HepG2 (cell line): Measurements from ENCODE around the gene MYOZ1. TPM values are rescaled to one million over a fixed set of nuclear protein-coding genes. Genes with fewer than 3 reads are reported as not detected.

ENCODE experiments used
- GPN1 ChIP-seq: sonication (generic); formaldehyde crosslinking; IDR thresholded peaks from 2 replicates; pipeline ENCODE4 v1.5.1; 2020; ENCODE audit warnings: missing genetic modification reagents, borderline replicate concordance
- HMG20B ChIP-seq: conservative IDR thresholded peaks from 2 replicates; pipeline ENCODE4 v1.6.1; 2016; ENCODE audit warnings: missing genetic modification reagents, missing compliant biosample characterization
- HNRNPLL ChIP-seq: fragments of 200-400 bp; formaldehyde crosslinking; IDR thresholded peaks from 2 replicates; pipeline ENCODE4 v1.6.1; 2017; ENCODE audit warnings: mild to moderate bottlenecking, low read depth, low read length; ENCODE audit not compliant: poor library complexity, severe bottlenecking
- KLF11 ChIP-seq: IDR thresholded peaks from 2 replicates; pipeline ENCODE4 v1.6.1; 2016; ENCODE audit warnings: missing compliant biosample characterization
- MTF1 ChIP-seq: sonication (generic); formaldehyde crosslinking; IDR thresholded peaks from 2 replicates; pipeline ENCODE4 v1.5.0; 2020; ENCODE audit warnings: missing genetic modification reagents
- MZF1 ChIP-seq: sonication (generic); formaldehyde crosslinking; IDR thresholded peaks from 2 replicates; pipeline ENCODE4 v1.8.1; 2023; ENCODE audit warnings: mild to moderate bottlenecking, missing genetic modification reagents, borderline replicate concordance
- NONO ChIP-seq, 2 experiments: fragments of 450-650 bp in 1 of 2; sonication (generic) in 1 of 2; formaldehyde crosslinking in 1 of 2; IDR thresholded peaks in 1 of 2; conservative IDR thresholded peaks in 1 of 2; 2 replicates each; pipeline versions ENCODE4 v1.6.1 to v1.8.0; 2017 to 2022; ENCODE audit warnings: mild to moderate bottlenecking in 1 of 2, missing genetic modification reagents in 1 of 2, moderate library complexity in 1 of 2
- NR2F6 ChIP-seq, 2 experiments: IDR thresholded peaks; 2 replicates each; pipeline ENCODE4 v1.6.1; 2016; ENCODE audit warnings: antibody characterized with exemption in 1 of 2, mild to moderate bottlenecking in 1 of 2
- PCBP2 ChIP-seq: fragments of 200-400 bp; formaldehyde crosslinking; optimal IDR thresholded peaks from 2 replicates; pipeline ENCODE3; 2018; ENCODE audit warnings: low read length, low read depth; ENCODE audit not compliant: poor library complexity, severe bottlenecking
- SALL2 ChIP-seq: sonication (generic); formaldehyde crosslinking; IDR thresholded peaks from 2 replicates; pipeline ENCODE4 v1.8.1; 2023; ENCODE audit warnings: mild to moderate bottlenecking, missing genetic modification reagents, inconsistent platforms
- TBL1XR1 ChIP-seq: fragments of 150-350 bp; IDR thresholded peaks from 2 replicates; pipeline ENCODE4 v1.6.1; 2014; ENCODE audit warnings: borderline replicate concordance, low read length; ENCODE audit not compliant: partially characterized antibody
- TEAD2 ChIP-seq: sonication (generic); formaldehyde crosslinking; IDR thresholded peaks from 2 replicates; pipeline ENCODE4 v1.9.0; 2021; ENCODE audit warnings: missing genetic modification reagents
- ZNF44 ChIP-seq: sonication (generic); formaldehyde crosslinking; IDR thresholded peaks from 2 replicates; pipeline ENCODE4 v1.5.1; 2020; ENCODE audit warnings: mild to moderate bottlenecking, missing genetic modification reagents
- ZNF558 ChIP-seq: sonication (generic); formaldehyde crosslinking; IDR thresholded peaks from 2 replicates; pipeline ENCODE4 v1.9.0; 2022; ENCODE audit warnings: mild to moderate bottlenecking, missing genetic modification reagents, borderline replicate concordance
- ZNF563 ChIP-seq: sonication (generic); formaldehyde crosslinking; IDR thresholded peaks from 2 replicates; pipeline ENCODE4 v1.8.0; 2022; ENCODE audit warnings: mild to moderate bottlenecking, moderate library complexity, missing genetic modification reagents
- ZNF569 ChIP-seq: sonication (generic); formaldehyde crosslinking; IDR thresholded peaks from 2 replicates; pipeline ENCODE4 v1.5.0; 2020; ENCODE audit warnings: mild to moderate bottlenecking, missing genetic modification reagents, moderate library complexity, borderline replicate concordance
- polyA plus RNA-seq, 8 experiments: library from polyadenylated mRNA; depleted of rRNA in 3 of 8; stranded (reverse) in 7 of 8; unstranded in 1 of 8; fragments of >200 nt; fragmentation: Illumina TruSeq in 4 of 8; extraction: Trizol in 4 of 8; gene quantifications; 2 replicates each; pipeline versions ENCODE4 v1.2.1 to v1.2.3, GENCODE V29; 2011 to 2016; ENCODE audit warnings: low read depth in 4 of 8, missing spikeins in 1 of 8, mixed read lengths in 1 of 8; ENCODE audit not compliant: insufficient read depth in 1 of 8
- total RNA-seq, 5 experiments: library from RNA; depleted of rRNA; stranded (reverse); fragments of >200 nt; fragmentation: Illumina TruSeq; extraction: Trizol; gene quantifications; 2 replicates each; pipeline ENCODE4 v1.2.3, GENCODE V29; 2016; ENCODE audit warnings: low read depth in 1 of 5
- TF ChIP-seq, protein P1 (sequence below): fragments of 450-650 bp; IDR thresholded peaks from 2 replicates; pipeline ENCODE4 v1.6.1; 2017; ENCODE audit warnings: mild to moderate bottlenecking
- TF ChIP-seq, protein P2 (sequence below): sonication (generic); formaldehyde crosslinking; IDR thresholded peaks from 2 replicates; pipeline ENCODE4 v1.4.0; 2020; ENCODE audit warnings: missing genetic modification reagents
- TF ChIP-seq, protein P3 (sequence below): sonication (generic); formaldehyde crosslinking; IDR thresholded peaks from 2 replicates; pipeline ENCODE4 v1.4.0; 2020; ENCODE audit warnings: missing genetic modification reagents
- TF ChIP-seq, protein P4 (sequence below): sonication (generic); formaldehyde crosslinking; IDR thresholded peaks from 2 replicates; pipeline ENCODE4 v1.8.1; 2023; ENCODE audit warnings: missing genetic modification reagents, inconsistent platforms, borderline replicate concordance

Gene MYOZ1
- total and polyA plus RNA-seq, 2 of the 13 experiments (the other 11 are each of a cell fraction or from before 2014, with no cell fraction given) = not detected

DNA sequence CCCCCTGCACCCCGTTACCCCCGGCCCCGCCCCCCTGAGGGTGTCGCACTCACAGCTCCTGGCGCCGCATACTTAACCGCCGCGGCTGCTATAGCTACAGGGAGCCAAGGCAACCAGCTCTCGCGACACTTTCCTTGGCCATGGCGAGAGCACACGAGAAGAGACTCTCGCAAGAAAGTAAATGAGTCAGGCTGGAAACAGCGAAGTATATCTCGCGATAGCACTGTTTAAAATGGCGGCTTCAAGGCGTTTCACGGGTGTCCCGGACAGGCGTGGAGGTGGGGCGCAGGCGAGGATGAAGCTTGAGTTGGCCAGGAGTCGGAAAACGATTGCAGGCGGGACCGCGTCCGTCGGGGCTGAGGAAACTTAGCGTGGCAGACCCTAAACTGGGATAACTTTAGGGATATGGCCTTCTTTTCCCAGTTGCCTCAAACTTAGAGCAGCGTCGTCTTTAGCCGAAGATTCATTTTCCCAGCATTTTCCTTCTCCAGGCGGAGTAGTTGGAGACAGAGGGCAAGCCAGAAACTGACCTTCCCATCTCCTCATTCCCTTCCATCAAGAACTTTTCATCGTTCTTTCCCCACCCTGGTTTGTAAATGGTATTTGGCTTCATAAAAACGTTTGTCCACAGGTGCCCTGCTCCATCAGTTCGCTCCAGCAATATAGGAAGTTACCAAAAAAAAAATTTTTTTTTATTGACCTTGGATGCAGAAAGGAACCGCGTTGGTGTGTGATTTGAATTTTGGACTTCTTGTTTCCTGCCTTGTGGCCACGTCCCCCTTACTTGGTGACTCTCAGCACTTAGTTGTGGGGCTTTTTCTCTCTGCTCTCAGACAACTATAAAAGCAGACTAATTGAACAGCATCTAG, 15.2 kb downstream of the MYOZ1 start (continued):
- no peak for TF ChIP-seq PCBP2
- no peak for TF ChIP-seq HNRNPLL
- TF ChIP-seq, protein P1, sequence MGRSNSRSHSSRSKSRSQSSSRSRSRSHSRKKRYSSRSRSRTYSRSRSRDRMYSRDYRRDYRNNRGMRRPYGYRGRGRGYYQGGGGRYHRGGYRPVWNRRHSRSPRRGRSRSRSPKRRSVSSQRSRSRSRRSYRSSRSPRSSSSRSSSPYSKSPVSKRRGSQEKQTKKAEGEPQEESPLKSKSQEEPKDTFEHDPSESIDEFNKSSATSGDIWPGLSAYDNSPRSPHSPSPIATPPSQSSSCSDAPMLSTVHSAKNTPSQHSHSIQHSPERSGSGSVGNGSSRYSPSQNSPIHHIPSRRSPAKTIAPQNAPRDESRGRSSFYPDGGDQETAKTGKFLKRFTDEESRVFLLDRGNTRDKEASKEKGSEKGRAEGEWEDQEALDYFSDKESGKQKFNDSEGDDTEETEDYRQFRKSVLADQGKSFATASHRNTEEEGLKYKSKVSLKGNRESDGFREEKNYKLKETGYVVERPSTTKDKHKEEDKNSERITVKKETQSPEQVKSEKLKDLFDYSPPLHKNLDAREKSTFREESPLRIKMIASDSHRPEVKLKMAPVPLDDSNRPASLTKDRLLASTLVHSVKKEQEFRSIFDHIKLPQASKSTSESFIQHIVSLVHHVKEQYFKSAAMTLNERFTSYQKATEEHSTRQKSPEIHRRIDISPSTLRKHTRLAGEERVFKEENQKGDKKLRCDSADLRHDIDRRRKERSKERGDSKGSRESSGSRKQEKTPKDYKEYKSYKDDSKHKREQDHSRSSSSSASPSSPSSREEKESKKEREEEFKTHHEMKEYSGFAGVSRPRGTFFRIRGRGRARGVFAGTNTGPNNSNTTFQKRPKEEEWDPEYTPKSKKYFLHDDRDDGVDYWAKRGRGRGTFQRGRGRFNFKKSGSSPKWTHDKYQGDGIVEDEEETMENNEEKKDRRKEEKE = no peak
- no peak for TF ChIP-seq HMG20B (CRISPR knock-in tag)
- no peak for TF ChIP-seq MTF1 (CRISPR knock-in tag)
- TF ChIP-seq ZNF569 (CRISPR knock-in tag) = no peak
- no peak for TF ChIP-seq KLF11
- TF ChIP-seq, protein P2, sequence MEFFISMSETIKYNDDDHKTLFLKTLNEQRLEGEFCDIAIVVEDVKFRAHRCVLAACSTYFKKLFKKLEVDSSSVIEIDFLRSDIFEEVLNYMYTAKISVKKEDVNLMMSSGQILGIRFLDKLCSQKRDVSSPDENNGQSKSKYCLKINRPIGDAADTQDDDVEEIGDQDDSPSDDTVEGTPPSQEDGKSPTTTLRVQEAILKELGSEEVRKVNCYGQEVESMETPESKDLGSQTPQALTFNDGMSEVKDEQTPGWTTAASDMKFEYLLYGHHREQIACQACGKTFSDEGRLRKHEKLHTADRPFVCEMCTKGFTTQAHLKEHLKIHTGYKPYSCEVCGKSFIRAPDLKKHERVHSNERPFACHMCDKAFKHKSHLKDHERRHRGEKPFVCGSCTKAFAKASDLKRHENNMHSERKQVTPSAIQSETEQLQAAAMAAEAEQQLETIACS (CRISPR knock-in tag) = no peak
- TF ChIP-seq, protein P3, sequence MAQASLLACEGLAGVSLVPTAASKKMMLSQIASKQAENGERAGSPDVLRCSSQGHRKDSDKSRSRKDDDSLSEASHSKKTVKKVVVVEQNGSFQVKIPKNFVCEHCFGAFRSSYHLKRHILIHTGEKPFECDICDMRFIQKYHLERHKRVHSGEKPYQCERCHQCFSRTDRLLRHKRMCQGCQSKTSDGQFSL = no peak
- no peak for TF ChIP-seq ZNF558 (CRISPR knock-in tag)
- TF ChIP-seq, protein P4, sequence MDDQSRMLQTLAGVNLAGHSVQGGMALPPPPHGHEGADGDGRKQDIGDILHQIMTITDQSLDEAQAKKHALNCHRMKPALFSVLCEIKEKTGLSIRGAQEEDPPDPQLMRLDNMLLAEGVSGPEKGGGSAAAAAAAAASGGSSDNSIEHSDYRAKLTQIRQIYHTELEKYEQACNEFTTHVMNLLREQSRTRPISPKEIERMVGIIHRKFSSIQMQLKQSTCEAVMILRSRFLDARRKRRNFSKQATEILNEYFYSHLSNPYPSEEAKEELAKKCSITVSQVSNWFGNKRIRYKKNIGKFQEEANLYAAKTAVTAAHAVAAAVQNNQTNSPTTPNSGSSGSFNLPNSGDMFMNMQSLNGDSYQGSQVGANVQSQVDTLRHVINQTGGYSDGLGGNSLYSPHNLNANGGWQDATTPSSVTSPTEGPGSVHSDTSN (CRISPR knock-in tag) = no peak
- TF ChIP-seq GPN1 (CRISPR knock-in tag) = no peak
- TF ChIP-seq ZNF44 (CRISPR knock-in tag) = peak; percentile 55; the same call in 1 of the 2 replicates
- no peak for TF ChIP-seq SALL2 (CRISPR knock-in tag)
- no peak for TF ChIP-seq TBL1XR1
- TF ChIP-seq NONO (IDR thresholded peaks at IDR 0.05) = no peak
- TF ChIP-seq NONO (CRISPR knock-in tag; conservative IDR thresholded peaks at IDR 0.05) = peak; percentile 80
- no peak for TF ChIP-seq ZNF563
- TF ChIP-seq NR2F6 (IDR thresholded peaks at IDR 0.05) = no peak
- peak; percentile 23; the same call in 1 of the 2 replicates for TF ChIP-seq NR2F6 (CRISPR knock-in tag; IDR thresholded peaks at IDR 0.05)
- TF ChIP-seq MZF1 (CRISPR knock-in tag) = no peak
- no peak for TF ChIP-seq TEAD2 (CRISPR knock-in tag)
